Measurements from ENCODE around the gene SCN8A.
A peak's percentile ranks its signal among the peaks of the same experiment; 100 is the strongest.

Gene SCN8A

GRCh38 chr12:51844854-51845253 lies 253.8 kb downstream of the SCN8A start:
- peaks cover 11% of the 10 kb centered on the region for H3K4me1 ChIP-seq (ENCODE audit: control insufficient read depth, insufficient read depth, low read length, poor library complexity, severe bottlenecking)
- WGBS, 2 experiments (ENCODE audit: insufficient coverage in 2 of 2), result 93 to 100% methylated on average over 2 to 3 of the region's 4 CpGs
- H3K9me3 ChIP-seq (ENCODE audit: control insufficient read depth, low read length), result no peaks in the 10 kb centered on the region
- no peak overlapping the region for H3K4me3 ChIP-seq (ENCODE audit: extremely low read depth, insufficient read depth, low read length, poor library complexity, severe bottlenecking)
- H3K27ac ChIP-seq (ENCODE audit: low read depth, low read length, severe bottlenecking), result no peak overlapping the region
- peaks cover 36% of the 10 kb centered on the region for H3K36me3 ChIP-seq (ENCODE audit: control insufficient read depth, insufficient read depth, low read length)

GRCh38 chr12:51845482-51845881 lies 254.4 kb downstream of the SCN8A start:
- Histone ChIP-seq H3K36me3 (ENCODE audit: control insufficient read depth, insufficient read depth, low read length) (peaks cover 36% of the 10 kb centered on the region), H3K9me3 (ENCODE audit: control insufficient read depth, low read length) (no peaks in the 10 kb centered on the region), H3K4me3 (ENCODE audit: extremely low read depth, insufficient read depth, low read length, poor library complexity, severe bottlenecking) (no peak overlapping the region), H3K27ac (ENCODE audit: low read depth, low read length, severe bottlenecking) (no peak overlapping the region), H3K4me1 (ENCODE audit: control insufficient read depth, insufficient read depth, low read length, poor library complexity, severe bottlenecking) (peaks cover 11% of the 10 kb centered on the region)
- WGBS, 2 experiments (ENCODE audit: insufficient coverage in 2 of 2), result 81 to 82% methylated on average over 7 of the region's 7 CpGs

- Histone ChIP-seq H3K27ac (ENCODE audit: low read depth, low read length, severe bottlenecking) (no peak overlapping the region), H3K4me3 (ENCODE audit: extremely low read depth, insufficient read depth, low read length, poor library complexity, severe bottlenecking) (peak overlapping the region; percentile 85), H3K9me3 (ENCODE audit: control insufficient read depth, low read length) (no peaks in the 10 kb centered on the region), H3K4me1 (ENCODE audit: control insufficient read depth, insufficient read depth, low read length, poor library complexity, severe bottlenecking) (peaks cover 11% of the 10 kb centered on the region), H3K36me3 (ENCODE audit: control insufficient read depth, insufficient read depth, low read length) (peaks cover 31% of the 10 kb centered on the region)
- WGBS, 2 experiments (ENCODE audit: insufficient coverage in 2 of 2), result 60 to 68% methylated on average over 11 to 13 of the region's 15 CpGs
Observed at GRCh38 chr12:51846271-51846691, 255.2 kb downstream of the SCN8A start.

GRCh38 chr12:51846911-51847642 lies 256.0 kb downstream of the SCN8A start:
- H3K4me3 ChIP-seq (ENCODE audit: extremely low read depth, insufficient read depth, low read length, poor library complexity, severe bottlenecking), result peak overlapping the region; percentile 85
- H3K36me3 ChIP-seq (ENCODE audit: control insufficient read depth, insufficient read depth, low read length), result peaks cover 27% of the 10 kb centered on the region
- 0% methylated on average over 32 to 36 of the region's 59 CpGs for WGBS, 2 experiments (ENCODE audit: insufficient coverage in 2 of 2)
- H3K9me3 ChIP-seq (ENCODE audit: control insufficient read depth, low read length), result no peaks in the 10 kb centered on the region
- H3K27ac ChIP-seq (ENCODE audit: low read depth, low read length, severe bottlenecking), result peak overlapping the region; percentile 83
- H3K4me1 ChIP-seq (ENCODE audit: control insufficient read depth, insufficient read depth, low read length, poor library complexity, severe bottlenecking), result peaks cover 11% of the 10 kb centered on the region

- H3K4me1 ChIP-seq (ENCODE audit: control insufficient read depth, insufficient read depth, low read length, poor library complexity, severe bottlenecking), result peaks cover 11% of the 10 kb centered on the region
- WGBS, 2 experiments (ENCODE audit: insufficient coverage in 2 of 2), result 0% methylated on average over 20 to 27 of the region's 40 CpGs
- peak overlapping the region; percentile 83 for H3K27ac ChIP-seq (ENCODE audit: low read depth, low read length, severe bottlenecking)
- peaks cover 21% of the 10 kb centered on the region for H3K36me3 ChIP-seq (ENCODE audit: control insufficient read depth, insufficient read depth, low read length)
- no peaks in the 10 kb centered on the region for H3K9me3 ChIP-seq (ENCODE audit: control insufficient read depth, low read length)
- H3K4me3 ChIP-seq (ENCODE audit: extremely low read depth, insufficient read depth, low read length, poor library complexity, severe bottlenecking), result peak overlapping the region; percentile 85
Observed at GRCh38 chr12:51847643-51848325, 256.8 kb downstream of the SCN8A start.

- no peaks in the 10 kb centered on the region for H3K9me3 ChIP-seq (ENCODE audit: control insufficient read depth, low read length)
- 0% methylated on average over 12 to 29 of the region's 51 CpGs for WGBS, 2 experiments (ENCODE audit: insufficient coverage in 2 of 2)
- H3K36me3 ChIP-seq (ENCODE audit: control insufficient read depth, insufficient read depth, low read length), result peaks cover 21% of the 10 kb centered on the region
- H3K27ac ChIP-seq (ENCODE audit: low read depth, low read length, severe bottlenecking), result peak within 1 kb of the TSS; percentile 83
- H3K4me3 ChIP-seq (ENCODE audit: extremely low read depth, insufficient read depth, low read length, poor library complexity, severe bottlenecking), result peak within 1 kb of the TSS; percentile 85
- peaks cover 11% of the 10 kb centered on the region for H3K4me1 ChIP-seq (ENCODE audit: control insufficient read depth, insufficient read depth, low read length, poor library complexity, severe bottlenecking)
Observed at GRCh38 chr12:51848326-51848727, 257.3 kb downstream of the SCN8A start, which contains the start of gene FIGNL2. TSS of gene FIGNL2 (minus strand) at chr12:51848718. CDS start at chr12:51822413, 26,305 bp downstream.

GRCh38 chr12:51848841-51849735 lies 258.1 kb downstream of the SCN8A start:
- Histone ChIP-seq H3K4me3 (ENCODE audit: extremely low read depth, insufficient read depth, low read length, poor library complexity, severe bottlenecking) (peak overlapping the region; percentile 38), H3K9me3 (ENCODE audit: control insufficient read depth, low read length) (no peaks in the 10 kb centered on the region), H3K4me1 (ENCODE audit: control insufficient read depth, insufficient read depth, low read length, poor library complexity, severe bottlenecking) (peaks cover 11% of the 10 kb centered on the region), H3K27ac (ENCODE audit: low read depth, low read length, severe bottlenecking) (peak overlapping the region; percentile 45), H3K36me3 (ENCODE audit: control insufficient read depth, insufficient read depth, low read length) (peaks cover 21% of the 10 kb centered on the region)
- 10 to 13% methylated on average over 22 to 23 of the region's 57 CpGs for WGBS, 2 experiments (ENCODE audit: insufficient coverage in 2 of 2)

GRCh38 chr12:51850081-51850964 lies 259.3 kb downstream of the SCN8A start:
- peaks cover 11% of the 10 kb centered on the region for H3K36me3 ChIP-seq (ENCODE audit: control insufficient read depth, insufficient read depth, low read length)
- no peaks in the 10 kb centered on the region for H3K9me3 ChIP-seq (ENCODE audit: control insufficient read depth, low read length)
- H3K4me3 ChIP-seq (ENCODE audit: extremely low read depth, insufficient read depth, low read length, poor library complexity, severe bottlenecking), result no peak overlapping the region
- 90 to 92% methylated on average over 5 to 8 of the region's 8 CpGs for WGBS, 2 experiments (ENCODE audit: insufficient coverage in 2 of 2)
- H3K4me1 ChIP-seq (ENCODE audit: control insufficient read depth, insufficient read depth, low read length, poor library complexity, severe bottlenecking), result peaks cover 11% of the 10 kb centered on the region
- no peak overlapping the region for H3K27ac ChIP-seq (ENCODE audit: low read depth, low read length, severe bottlenecking)

GRCh38 chr12:51850965-51851299 lies 259.9 kb downstream of the SCN8A start:
- Histone ChIP-seq H3K4me3 (ENCODE audit: extremely low read depth, insufficient read depth, low read length, poor library complexity, severe bottlenecking) (no peak overlapping the region), H3K27ac (ENCODE audit: low read depth, low read length, severe bottlenecking) (no peak overlapping the region), H3K36me3 (ENCODE audit: control insufficient read depth, insufficient read depth, low read length) (peaks cover 5% of the 10 kb centered on the region), H3K4me1 (ENCODE audit: control insufficient read depth, insufficient read depth, low read length, poor library complexity, severe bottlenecking) (peaks cover 13% of the 10 kb centered on the region), H3K9me3 (ENCODE audit: control insufficient read depth, low read length) (no peaks in the 10 kb centered on the region)
- WGBS, 2 experiments (ENCODE audit: insufficient coverage in 2 of 2), result 86 to 95% methylated on average over 2 to 3 of the region's 4 CpGs

Data from mesodermal cell (in vitro differentiated cells).